GM19025 (cell line): ENCODE measurements around the gene CCDC142.
A peak's percentile ranks its signal among the peaks of the same experiment; 100 is the strongest.

Source experiments
- ATAC-seq: cut with Tn5 transposase; IDR thresholded peaks from one replicate; pipeline ENCODE4 v1.9.1; 2021; ENCODE audit warnings: mild to moderate bottlenecking, low read depth, moderate library complexity; ENCODE audit not compliant: unreplicated experiment

Gene CCDC142

DNA sequence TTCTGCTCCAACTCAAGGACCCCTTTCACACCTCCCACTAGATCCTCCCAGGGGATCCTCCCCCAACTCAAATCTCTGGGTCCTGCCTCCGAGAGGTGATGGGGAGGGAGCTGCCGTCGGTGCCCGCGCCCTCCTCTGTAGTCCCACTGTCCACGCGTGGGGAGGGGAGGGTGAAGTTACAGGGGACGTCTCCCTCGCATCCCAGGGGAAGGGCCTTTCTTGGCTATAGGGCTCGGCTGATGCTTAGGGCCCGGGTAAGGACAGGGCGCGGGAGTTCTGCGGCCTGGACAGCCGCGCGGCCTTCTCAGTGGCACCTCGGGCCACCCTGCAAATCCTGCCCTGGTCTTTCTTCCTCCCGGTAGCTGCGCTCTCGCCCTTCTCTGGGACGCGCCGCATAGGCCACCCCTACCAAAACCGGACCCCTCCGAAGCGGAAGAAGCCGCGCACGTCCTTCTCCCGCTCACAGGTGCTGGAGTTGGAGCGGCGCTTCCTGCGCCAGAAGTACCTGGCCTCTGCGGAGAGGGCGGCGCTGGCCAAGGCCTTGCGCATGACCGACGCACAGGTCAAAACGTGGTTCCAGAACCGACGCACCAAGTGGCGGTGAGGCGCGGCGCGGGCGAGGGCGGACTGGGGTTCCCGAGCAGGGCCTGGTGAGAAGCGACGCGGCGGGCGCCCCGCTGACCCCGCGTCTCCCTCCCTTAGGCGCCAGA, 32.6 kb upstream of the CCDC142 start:
- ATAC-seq = peak; percentile 13

DNA sequence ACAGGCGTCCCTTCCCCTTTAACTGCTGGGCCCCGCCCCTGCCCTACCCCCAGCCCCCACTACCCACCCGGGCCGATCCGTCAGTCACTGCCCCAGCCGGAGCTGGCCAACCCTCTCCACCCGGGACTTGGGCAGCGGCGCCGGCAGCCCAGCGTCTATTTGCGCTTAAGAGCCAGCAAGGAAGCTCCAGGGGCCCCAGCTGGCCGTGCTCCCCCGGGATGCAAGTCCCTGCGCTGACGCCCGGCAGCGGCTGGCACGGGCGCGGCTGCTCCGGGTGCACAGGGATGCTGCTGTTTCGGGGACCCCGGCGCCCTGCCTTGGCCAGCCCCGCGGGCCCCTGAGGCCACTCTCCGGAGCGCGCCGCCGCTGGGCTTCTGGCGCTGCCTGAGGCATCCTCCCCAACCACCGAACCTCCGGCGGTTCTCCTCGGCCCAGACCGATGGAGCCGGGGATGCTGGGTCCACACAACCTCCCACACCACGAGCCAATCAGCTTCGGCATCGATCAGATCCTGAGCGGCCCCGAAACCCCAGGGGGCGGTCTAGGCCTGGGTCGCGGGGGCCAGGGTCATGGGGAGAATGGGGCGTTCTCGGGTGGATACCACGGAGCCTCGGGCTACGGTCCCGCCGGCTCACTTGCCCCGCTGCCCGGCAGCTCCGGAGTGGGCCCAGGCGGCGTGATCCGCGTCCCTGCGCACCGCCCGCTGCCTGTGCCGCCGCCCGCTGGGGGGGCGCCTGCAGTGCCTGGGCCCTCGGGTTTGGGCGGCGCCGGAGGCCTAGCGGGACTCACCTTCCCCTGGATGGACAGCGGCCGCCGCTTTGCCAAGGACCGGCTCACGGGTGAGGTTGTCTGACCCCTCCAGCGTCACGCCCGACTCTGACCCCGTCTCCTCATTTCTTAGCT, 31.8 kb upstream of the CCDC142 start, which contains the start of gene TLX2:
TSS of gene TLX2 (plus strand) at position 83 of the 903 bp plus-strand sequence. CDS start at position 440, 357 bp downstream.
- no peak for ATAC-seq

DNA sequence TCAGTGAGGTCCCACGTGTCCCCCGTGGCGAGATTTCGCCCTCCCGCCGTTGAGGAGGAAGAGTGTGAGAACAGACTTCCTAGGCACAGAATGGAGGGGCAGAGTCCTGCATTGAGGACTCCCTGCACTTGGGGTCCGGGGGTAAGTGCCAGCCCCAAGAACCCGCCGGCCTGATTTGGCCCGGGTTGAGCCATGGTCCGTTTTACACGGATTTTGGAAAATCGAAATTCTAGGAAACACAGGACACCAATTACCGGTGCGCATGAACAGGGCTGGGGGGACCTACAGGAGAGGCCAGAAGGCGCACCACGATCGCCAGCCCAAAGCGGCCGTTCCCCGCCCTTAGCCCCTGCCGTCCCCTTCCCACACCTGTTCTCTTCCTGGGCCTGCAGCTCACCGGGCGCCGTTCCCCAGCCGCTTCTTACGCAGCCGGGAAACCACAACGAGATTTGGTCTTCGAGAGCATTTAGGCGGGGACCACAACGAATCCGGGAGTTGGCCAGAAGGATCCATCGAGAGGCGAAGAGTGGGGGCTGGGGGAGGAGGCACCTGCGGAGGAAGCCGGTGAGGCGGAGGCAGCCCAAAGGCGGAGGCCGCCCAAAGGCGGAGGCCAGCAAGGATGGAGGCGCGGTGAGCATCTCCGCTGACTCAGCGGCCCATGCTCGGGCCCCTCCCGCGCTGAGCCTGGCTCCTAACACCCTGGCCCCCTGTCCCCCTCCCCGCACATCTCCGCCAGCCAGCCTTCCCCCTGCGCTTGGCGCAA, 31.0 kb upstream of the CCDC142 start:
- ATAC-seq = no peak

DNA sequence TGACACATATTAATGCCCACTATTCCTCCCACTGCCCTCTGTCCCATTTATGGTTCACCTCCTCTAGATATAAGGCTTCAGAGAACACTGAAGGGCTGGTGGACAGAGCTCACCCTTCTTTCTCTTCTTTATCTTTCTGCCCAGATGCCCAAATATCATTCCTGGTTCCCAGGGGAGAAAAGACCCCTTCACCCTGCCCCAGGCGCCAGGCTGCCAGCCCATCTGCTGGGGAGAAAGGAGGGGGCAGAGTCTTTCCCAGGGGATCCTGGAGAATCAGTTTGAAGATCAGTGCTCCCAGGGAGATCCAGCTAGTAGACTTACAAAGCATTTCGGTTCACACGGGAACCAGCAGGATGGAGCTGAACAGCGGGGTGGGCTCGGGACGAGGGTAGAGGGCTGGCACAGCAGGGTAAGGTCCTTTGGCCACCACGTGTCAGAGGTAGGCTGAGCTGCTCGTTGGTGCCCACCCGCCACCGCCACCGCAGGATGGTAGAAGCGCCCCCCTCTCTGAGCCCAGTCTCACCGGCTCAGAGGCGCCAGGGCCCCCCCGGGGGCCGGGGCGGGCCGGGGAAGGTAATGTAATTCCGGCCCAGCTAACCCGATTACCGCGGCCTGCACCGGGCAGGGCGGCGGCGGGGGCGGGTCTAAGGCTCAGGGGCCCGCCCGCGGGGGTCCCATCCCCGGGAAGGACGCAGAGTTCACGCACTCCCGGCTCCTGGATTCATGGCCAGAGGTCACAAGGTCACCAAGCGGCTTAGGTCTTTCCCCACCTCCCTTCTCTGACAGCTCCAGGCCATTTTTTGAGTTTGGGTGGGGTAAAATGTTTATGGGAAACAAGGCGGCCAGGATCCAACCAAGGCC, 30.2 kb upstream of the CCDC142 start:
- ATAC-seq = no peak

DNA sequence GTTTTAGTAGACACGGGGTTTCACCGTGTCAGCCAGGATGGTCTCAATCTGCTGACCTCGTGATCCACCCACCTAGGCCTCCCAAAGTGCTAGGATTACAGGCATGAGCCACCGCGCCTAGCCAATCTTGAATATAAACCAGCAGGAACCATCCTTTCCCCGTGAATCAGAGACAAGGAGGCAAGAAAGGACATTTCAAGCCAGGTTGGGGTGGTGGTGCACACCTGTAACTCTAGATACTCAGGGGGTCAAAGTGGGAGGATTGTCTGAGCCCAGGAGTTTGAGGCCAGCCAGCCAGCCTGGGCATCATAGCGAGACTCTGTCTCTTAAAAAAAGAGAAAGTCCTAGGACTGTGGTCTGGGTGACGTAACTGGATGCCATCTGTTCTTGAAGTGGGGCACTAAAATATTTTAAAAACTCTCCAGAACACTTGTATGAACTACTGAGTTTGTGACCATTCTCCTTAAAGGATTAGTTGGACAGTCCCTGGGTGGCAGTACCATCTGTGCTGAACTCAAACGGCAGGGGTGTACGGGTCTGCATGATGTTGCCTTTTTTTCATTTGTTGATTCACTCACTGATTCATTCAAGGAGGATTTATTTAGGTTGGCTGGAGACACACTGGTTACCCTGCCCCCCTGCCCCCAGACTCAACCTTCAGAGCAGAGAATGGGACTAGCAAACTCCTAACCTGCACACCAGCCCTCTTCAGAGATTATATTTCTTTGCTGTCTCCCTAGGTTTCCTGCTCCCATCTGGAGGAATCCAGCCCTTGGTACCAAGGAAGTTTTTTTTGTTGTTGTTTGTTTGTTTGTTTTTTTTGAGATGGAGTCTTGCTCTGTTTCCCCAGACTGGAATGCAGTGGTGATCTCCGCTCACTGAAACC, 28.5 kb upstream of the CCDC142 start:
- no peak for ATAC-seq

DNA sequence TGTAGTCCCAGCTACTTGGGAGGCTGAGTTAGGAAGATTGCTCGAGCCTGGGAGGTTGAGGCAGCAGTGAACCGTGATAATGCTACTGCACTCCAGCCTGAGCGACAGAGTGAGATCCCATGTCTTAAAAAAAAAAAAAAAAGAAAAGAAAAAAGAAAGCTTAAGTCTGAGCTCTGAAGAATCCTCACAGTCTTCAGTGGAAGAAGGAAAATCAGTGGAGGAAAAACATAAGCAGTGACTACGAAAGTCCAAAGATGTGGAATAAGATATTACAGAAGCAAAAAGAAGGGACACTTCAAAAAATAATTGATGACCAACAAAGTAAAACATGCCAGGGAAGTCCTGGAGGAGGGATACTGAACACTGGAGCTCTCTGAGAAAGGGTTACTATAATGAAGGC, 27.5 kb upstream of the CCDC142 start:
- no peak for ATAC-seq

DNA sequence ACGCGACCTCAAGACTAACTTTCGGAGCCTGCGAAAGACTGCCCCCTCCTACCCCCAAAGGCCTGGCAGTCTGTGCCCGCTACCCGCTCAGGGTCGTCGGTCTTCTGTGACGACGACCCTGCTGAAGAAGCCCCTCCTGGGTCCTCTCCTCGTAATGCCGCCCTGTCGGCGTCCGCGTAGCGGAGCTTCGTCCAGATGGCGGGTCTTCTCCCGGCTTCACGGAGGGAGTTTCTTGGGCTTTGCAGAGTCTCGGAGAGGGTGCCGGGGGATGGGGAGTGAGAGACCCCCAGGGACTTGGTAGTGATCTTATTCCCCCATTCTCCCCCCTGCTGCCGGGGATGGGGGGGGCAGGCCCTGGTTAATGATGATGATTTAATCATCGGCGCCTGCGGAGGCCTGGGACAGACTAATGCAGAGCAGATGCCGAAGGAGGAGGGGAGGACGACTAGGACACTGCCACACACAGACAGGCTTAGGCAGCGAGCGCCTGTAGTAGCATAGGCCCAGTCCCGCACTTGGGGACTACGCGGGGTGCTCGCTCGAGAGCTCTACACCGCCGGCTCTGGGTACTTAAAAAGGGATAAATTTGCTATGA, 25.2 kb upstream of the CCDC142 start:
- ATAC-seq = no peak

DNA sequence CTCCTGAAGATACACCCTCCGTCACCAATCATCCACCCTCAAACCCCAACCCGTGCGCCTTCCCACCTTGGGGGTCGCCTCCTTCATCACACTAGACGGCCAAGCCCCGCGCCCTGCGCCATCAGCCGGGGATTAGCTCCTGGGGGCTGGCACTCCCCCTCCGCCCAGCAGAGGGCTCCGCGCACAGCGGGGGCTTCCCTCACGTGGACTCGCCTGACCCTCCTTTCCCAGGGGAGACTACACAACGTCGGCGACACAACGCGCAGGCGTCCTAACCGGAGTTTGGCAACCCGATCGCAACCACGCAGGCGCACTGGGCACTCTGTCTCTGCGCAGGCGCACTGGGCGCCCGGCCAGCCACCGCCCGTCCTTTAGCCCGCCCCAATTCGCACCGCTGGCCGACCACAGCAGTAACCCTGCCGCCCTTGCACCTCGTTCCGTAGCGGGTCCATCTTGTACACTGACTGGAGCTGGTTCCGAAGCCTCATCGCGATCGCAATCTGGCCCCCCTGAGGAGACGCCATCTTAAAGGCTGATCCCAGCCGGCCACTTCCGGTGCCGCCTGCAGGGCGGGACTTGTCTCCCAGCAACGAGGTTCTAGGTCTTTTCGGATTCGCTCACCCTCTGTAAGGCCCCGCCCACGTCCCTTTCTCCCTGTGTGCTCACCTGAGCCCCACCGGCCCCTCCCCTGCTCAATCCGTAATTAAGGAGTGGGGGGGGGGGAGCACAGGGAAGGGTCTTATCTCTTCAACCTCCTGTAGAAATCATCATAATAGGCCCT, 24.5 kb upstream of the CCDC142 start, which contains the start of gene PCGF1:
TSS of gene PCGF1 (minus strand) at position 551 of the 781 bp plus-strand sequence. CDS start at position 524, 27 bp downstream.
- peak; percentile 79 for ATAC-seq

DNA sequence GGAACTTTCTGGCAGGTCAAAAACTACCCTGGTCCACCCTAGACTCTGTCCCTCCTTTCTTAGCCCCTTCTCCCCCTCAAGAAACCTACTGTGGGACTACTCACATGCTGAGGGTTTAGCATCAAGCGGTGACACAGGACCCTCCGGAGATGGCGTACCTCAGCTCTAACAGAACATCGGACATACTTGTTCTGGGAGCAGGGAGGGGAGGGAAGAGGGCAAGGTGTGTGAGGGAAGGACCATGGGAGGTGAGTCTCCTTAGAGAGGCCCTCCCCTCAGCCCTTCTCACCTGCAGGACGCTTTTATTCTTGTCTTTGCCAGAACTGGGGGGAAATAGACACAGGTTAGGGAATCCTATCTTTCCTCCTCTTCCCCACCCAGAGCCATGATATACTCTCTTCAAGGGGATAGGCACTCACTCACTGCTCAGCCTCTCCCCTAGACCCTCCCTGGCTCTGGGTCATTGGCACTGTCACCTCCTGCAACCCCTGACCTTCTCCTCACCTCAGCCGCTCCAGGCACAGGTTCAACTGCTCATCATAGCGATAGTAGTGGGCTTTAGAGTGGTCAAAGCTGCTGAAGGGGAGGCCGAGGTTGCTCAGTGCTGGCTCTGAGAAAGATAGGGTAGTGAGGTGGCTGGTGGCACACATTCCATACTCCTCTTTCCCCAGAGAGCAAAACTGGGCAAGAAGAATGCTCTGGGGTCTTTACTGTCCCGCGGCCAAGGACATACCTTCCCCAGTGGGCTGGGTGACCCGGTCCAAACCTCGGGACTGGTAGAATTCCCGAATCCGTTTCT, 22.8 kb upstream of the CCDC142 start:
- no peak for ATAC-seq

DNA sequence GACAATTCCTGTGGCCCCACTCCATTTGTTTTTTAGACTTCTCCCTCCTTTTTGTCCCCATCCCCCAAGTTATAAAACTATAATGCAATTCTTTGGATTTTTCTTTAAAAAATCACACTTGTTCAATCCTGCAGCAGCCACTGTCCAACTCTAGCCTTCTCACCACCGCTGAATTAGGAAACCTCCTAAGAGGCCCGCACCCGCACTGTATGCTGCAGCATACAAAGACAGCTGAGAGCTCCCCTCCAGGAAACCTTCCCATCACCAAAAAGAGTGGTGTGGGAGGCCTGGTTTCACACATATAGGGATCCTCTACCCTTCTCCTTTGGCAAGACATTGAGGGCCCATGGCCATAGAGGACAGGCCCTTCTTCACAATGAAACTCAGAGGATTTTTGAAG, 21.8 kb upstream of the CCDC142 start:
- no peak for ATAC-seq

DNA sequence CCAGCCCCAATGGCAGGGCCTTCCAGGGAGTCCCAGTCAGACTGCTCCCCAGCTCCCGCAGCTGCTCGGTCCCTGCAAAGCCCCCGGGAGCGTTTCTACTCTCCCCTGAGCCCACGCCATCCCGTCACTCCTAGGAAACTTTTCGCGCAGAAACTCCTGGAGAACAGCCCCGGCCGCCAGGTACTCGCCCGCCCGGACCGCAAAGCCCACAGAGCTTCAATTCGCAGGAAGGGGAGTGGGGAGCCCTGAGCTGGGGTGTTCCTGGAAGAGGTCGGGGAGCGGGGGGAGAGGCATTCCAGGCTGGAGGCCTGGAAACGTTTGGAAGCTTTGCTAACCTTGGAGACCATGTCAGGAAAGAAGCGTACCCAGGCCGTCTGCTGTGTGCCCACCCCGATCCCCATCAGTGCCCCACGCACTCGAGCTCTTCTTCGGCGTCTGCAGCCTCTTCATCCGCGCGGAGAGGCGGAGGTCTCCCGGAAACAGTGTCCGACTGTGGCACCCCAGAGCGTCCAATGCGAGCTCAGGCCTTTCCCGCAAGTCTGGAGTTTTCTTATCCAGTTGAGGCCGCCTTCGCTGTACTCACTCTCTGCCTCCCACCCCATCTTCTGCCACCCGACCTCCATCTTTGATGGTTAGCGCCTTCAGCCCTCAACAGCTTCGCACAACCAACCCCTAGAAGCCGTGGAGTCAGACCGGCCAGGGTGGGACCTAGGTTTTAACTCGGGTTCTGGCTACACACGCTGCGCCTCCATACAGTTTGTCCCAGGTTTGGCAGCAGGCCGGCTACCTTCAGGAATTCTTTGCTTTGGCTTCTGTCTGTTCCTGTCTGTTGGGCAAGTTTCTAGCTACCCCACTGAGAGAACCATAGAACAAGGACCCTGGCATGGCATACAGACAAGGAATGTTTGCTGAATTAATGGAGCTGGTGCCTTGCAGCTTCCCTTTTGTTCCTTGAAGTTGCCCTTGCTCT, 21.0 kb upstream of the CCDC142 start:
- no peak for ATAC-seq

DNA sequence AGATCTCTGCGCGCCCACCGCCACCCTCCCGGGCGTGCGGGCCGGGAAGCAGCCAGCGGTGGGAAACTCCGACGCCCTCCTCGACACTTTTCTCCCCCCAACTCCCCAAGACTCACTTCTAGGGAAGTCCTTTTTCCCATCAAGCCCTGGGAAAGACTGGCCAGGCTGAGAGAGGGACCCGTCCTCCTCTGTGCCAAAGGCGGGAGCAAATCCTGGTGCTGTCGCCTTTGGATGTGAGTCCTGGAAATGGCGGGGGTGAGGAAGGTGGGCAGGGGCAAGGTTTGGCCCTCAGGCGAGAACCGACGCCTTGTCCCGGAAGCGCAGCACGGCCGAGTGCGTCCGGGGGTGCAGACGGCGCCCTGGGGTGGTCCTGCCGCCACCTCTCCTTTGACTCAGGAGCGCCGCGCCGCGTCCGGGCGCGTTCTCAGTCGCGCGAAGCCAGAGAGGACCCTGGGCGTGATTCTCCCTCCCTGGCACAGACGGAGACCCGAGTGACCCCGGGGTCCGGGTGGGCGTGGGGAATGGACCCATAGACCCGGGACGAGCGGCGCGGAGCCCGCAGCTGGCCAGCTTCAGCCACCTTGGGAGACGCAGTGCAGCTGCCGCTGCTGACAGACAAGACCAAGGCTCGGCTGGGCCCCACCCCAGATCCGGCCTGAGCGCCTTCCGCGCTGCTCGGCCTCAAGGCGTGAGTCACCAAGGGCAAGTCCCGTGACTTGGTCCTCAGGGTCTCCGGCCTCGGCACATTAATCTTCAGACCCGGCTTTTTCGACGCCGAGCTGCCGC, 20.1 kb upstream of the CCDC142 start:
- ATAC-seq = peak; percentile 37

DNA sequence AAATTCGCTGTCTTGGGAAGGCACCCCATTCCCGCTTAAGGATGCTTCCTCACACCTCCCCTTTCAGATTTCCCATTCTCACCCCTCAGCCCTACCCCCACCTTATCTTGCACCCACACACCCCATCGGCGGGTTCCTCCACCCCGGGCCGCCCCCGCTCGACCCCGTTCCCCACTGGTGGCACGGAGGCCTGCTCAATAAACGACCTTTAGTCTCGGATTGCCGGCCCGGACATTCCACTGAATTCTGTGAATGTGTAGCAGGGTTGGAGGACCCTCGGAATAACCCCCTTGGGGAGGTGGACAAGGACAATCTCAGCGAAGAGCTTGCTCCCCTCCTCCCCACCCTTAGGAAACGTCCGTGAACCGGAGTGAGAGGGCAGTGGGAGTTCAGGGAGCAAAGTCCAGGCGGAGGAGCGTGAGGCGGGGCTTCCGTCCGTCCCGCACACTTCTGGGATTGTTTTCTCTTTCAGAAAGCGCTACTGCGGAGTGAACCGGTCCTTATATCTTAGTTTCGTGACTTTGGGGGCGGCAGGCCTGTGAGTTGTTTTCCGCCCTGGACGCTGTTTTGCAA, 19.4 kb upstream of the CCDC142 start:
- no peak for ATAC-seq

DNA sequence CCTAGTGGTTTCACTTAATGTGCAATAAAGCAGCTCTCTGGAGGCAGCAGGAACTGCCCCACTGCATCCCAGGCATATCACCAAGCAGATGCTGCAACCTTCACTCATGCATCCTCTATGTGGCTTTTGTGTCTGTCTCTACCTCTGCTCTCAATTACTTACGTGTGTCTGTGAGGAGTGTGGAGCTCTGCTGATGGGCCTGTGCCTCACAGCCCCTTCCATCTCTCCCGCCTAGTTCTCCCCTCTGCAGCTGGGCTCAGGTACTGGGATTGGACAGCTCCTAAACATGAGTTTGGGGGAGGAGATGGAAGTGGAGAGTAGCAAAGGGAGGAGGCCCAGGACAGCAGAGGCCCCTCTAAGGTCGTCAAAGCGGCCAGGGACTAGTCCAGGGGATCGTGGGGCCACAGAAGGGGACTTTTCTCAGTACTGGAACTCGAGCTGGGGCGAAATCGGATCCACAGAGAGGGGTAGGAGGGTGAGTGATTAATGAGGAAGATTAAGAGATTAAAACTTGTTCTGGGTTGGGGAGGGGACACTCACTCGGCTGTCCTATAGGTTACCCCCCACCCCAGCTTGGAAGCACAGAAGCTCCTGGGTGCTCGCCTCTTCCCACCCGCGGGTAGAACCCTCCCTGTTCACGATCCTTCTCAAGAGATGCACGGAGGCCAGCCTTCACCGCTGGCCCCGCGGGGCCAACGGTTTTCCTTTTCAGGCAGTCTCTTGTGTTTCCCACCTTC, 18.7 kb upstream of the CCDC142 start:
- ATAC-seq = no peak
